Measurements from ENCODE around the gene TNC. TPM values are rescaled to one million over a fixed set of nuclear protein-coding genes. Genes with fewer than 3 reads are reported as not detected.
A peak's percentile ranks its signal among the peaks of the same experiment; 100 is the strongest.

The TNC gene
- total RNA-seq, 2 donors from 2014 or later = 1.6 to 4.2 TPM

DNA sequence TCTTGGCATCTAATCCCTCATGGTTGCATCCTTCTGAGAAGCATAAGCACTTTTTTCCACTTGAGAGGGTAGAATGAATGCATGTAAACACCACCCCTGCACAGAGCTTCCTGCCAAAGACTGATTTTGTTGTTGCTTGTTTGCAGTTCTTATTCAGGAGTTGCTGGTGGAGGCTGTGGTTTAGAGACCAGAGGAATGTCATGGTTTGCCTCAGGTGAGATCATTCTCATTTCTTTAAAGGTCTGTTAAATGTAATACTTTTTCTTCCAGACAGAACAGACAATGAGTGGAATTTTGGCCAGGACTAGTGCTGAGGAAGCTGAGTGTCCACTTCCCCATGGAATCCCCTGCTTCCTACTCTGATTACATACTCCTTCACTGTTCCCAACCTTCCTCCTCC, 3.2 kb upstream of the TNC start:
- TF ChIP-seq, protein P1, sequence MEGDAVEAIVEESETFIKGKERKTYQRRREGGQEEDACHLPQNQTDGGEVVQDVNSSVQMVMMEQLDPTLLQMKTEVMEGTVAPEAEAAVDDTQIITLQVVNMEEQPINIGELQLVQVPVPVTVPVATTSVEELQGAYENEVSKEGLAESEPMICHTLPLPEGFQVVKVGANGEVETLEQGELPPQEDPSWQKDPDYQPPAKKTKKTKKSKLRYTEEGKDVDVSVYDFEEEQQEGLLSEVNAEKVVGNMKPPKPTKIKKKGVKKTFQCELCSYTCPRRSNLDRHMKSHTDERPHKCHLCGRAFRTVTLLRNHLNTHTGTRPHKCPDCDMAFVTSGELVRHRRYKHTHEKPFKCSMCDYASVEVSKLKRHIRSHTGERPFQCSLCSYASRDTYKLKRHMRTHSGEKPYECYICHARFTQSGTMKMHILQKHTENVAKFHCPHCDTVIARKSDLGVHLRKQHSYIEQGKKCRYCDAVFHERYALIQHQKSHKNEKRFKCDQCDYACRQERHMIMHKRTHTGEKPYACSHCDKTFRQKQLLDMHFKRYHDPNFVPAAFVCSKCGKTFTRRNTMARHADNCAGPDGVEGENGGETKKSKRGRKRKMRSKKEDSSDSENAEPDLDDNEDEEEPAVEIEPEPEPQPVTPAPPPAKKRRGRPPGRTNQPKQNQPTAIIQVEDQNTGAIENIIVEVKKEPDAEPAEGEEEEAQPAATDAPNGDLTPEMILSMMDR (IDR thresholded peaks at IDR 0.05) = no peak
- no peak for TF ChIP-seq POLR2A (IDR thresholded peaks at IDR 0.05)
- Histone ChIP-seq H3K27me3 (no peaks in the 10 kb centered on the region), H3K4me1 (peaks cover 16% of the 10 kb centered on the region), H3K36me3 (replicated peaks in 1 of 2; ENCODE audit: insufficient read depth in 1 of 2, low read depth in 2 of 2) (no peaks in the 10 kb centered on the region), H3K4me3 (no peak overlapping the region), H3K9me3 (no peaks in the 10 kb centered on the region), H3K27ac (no peak overlapping the region)
- no peak for DNase-seq
- intact Hi-C loops (cut with DNase I) = no loop called here
- no peak for ATAC-seq

DNA sequence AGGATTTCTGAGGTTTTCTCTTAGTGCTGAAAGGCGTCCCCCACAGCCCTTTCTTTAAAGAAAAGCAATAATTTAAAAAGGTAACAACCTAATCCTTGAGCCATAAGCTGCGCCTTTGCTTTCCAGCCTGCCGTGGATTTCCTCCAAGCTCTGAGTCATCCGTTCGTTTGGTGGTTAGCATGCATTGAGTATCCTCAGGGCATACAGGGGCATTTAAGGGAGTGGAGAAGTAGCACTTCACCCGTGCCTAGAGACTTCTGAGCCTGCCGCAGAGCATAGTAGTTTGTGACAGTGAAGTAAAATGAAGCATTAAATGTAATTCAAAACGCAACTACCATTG, 892 bp upstream of the TNC start:
- H3K27me3 ChIP-seq = no peaks in the 10 kb centered on the region
- no peaks in the 10 kb centered on the region for H3K9me3 ChIP-seq
- TF ChIP-seq, protein P1 (IDR thresholded peaks at IDR 0.05) = no peak
- TF ChIP-seq POLR2A (IDR thresholded peaks at IDR 0.05) = no peak
- H3K36me3 ChIP-seq (replicated peaks in 1 of 2; ENCODE audit: insufficient read depth in 1 of 2, low read depth in 2 of 2) = no peaks in the 10 kb centered on the region
- peak; percentile 22 to 57 (median 36) for DNase-seq
- H3K4me3 ChIP-seq = no peak overlapping the region
- peak; percentile 61 for ATAC-seq
- H3K4me1 ChIP-seq = peaks cover 16% of the 10 kb centered on the region
- 5 to 9% methylated on average over 8 of the region's 8 CpGs for WGBS, 2 donors
- H3K27ac ChIP-seq = no peak overlapping the region
- intact Hi-C loops (cut with DNase I) = no loop called here

DNA sequence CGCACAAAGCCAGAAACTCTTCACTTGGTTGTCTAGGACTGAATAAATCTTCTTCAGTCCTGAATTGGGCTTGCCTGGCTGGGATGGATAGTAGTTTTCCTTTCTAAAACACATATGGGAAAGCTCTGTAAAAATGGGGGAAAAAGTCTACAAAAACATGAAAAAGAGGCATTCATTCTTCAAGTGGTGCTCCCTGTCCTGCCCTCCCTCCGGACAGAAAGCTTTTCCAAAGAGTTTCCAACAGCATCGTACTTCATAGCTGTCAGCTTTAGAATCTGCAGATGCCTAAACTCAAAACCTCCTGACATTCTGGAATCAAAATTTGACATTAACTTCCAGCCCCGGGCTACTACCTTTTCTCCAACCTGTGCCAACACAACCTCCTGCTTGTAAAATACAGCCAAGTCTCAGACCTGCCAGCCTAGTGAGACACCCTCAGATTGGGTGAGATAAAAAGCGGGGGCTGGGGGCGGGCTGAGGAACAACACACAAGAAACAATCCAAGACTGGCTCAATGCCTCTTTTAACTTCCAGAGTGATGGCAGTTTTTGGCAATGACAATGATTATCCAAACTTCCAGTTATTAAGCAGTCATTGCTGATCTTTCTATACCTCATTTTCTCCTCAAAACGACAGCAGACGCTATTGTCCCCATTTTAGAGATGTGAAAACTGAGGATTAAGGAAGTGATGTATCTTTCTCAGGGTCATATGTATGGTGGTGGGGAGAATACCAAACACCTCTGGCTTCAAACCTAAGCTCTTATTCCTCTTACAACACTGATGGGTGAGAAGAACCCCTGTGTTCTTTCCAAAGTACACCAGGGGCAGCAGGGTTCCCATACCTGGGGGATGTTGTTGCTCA, 1.3 kb downstream of the TNC start:
- H3K4me3 ChIP-seq = no peak overlapping the region
- DNase-seq = no peak
- TF ChIP-seq, protein P1 (IDR thresholded peaks at IDR 0.05) = no peak
- TF ChIP-seq POLR2A (IDR thresholded peaks at IDR 0.05) = no peak
- intact Hi-C loops (cut with DNase I) = no loop called here
- no peaks in the 10 kb centered on the region for H3K36me3 ChIP-seq (replicated peaks in 1 of 2; ENCODE audit: insufficient read depth in 1 of 2, low read depth in 2 of 2)
- no peaks in the 10 kb centered on the region for H3K9me3 ChIP-seq
- H3K27ac ChIP-seq = no peak overlapping the region
- 60 to 74% methylated on average over 8 of the region's 8 CpGs for WGBS, 2 donors
- H3K27me3 ChIP-seq = no peaks in the 10 kb centered on the region
- peaks cover 16% of the 10 kb centered on the region for H3K4me1 ChIP-seq
- no peak for ATAC-seq

DNA sequence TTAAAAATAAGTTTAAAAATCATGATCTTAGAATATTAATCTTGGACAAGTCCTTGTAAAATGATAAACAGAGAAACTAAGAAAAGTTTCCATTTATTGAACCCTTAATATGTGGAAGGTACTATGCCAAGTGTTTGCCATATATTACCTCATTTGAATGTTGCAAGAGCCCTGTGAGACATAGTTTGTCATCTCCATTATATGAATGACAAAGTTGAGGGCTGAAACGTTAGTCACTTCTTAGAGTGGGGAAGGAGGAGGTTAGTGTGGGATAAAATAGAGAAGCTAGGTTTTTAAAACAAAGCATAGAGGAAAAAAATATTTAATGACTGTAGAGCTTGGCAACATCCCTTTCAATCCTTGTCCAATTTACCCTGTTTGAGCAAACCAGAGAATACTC, 2.0 kb downstream of the TNC start:
- H3K4me1 ChIP-seq = peaks cover 16% of the 10 kb centered on the region
- ATAC-seq (no peak), DNase-seq (no peak)
- intact Hi-C loops (cut with DNase I) = no loop called here
- H3K4me3 ChIP-seq = no peak overlapping the region
- TF ChIP-seq, protein P1 (IDR thresholded peaks at IDR 0.05) = no peak
- TF ChIP-seq POLR2A (IDR thresholded peaks at IDR 0.05) = no peak
- no peaks in the 10 kb centered on the region for H3K27me3 ChIP-seq
- H3K36me3 ChIP-seq (replicated peaks in 1 of 2; ENCODE audit: insufficient read depth in 1 of 2, low read depth in 2 of 2) = no peaks in the 10 kb centered on the region
- 26 to 30% methylated on average over 1 of the region's 1 CpG for WGBS, 2 donors
- no peak overlapping the region for H3K27ac ChIP-seq
- H3K9me3 ChIP-seq = no peaks in the 10 kb centered on the region
